Testis (tissue), 2 donors: ENCODE measurements around the gene PRTFDC1.

Source experiments
- POLR2A ChIP-seq: fragments of 450-650 bp; IDR thresholded peaks from one replicate; pipeline ENCODE4 v1.6.1; 2017; ENCODE audit warnings: antibody characterized with exemption, mild to moderate bottlenecking, moderate library complexity
- TF ChIP-seq, protein P1 (sequence below), 3 experiments: fragments of 450-650 bp in 2 of 3; fragments of 200-600 bp in 1 of 3; sonication (generic) in 1 of 3; IDR thresholded peaks; one replicate each; pipeline ENCODE4 v1.5.1; 2016 to 2019; ENCODE audit warnings: antibody characterized with exemption in 3 of 3, mild to moderate bottlenecking in 2 of 3, moderate library complexity in 1 of 3

GRCh38 chr10:24995072-24995471, 42.7 kb upstream of the PRTFDC1 start:
- TF ChIP-seq, protein P1, sequence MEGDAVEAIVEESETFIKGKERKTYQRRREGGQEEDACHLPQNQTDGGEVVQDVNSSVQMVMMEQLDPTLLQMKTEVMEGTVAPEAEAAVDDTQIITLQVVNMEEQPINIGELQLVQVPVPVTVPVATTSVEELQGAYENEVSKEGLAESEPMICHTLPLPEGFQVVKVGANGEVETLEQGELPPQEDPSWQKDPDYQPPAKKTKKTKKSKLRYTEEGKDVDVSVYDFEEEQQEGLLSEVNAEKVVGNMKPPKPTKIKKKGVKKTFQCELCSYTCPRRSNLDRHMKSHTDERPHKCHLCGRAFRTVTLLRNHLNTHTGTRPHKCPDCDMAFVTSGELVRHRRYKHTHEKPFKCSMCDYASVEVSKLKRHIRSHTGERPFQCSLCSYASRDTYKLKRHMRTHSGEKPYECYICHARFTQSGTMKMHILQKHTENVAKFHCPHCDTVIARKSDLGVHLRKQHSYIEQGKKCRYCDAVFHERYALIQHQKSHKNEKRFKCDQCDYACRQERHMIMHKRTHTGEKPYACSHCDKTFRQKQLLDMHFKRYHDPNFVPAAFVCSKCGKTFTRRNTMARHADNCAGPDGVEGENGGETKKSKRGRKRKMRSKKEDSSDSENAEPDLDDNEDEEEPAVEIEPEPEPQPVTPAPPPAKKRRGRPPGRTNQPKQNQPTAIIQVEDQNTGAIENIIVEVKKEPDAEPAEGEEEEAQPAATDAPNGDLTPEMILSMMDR (IDR thresholded peaks at IDR 0.05) = no peak
- TF ChIP-seq POLR2A = no peak
